GM21723 (cell line): ENCODE results near the gene RNLS.

Source experiments
- ATAC-seq: cut with Tn5 transposase; IDR thresholded peaks from one replicate; pipeline ENCODE4 v1.9.1; 2021; ENCODE audit warnings: mild to moderate bottlenecking, moderate library complexity; ENCODE audit not compliant: unreplicated experiment

The RNLS gene

GRCh38 chr10:88482220-88482619 is 100.9 kb downstream of the RNLS start:
- no peak for ATAC-seq

- ATAC-seq: no peak
These were observed 104.9 kb downstream of the RNLS start for GRCh38 chr10:88478256-88478655.

GRCh38 chr10:88477343-88478085 is 105.6 kb downstream of the RNLS start:
- ATAC-seq: no peak

- no peak for ATAC-seq
These were observed 108.0 kb downstream of the RNLS start for GRCh38 chr10:88474884-88475844.

- no peak for ATAC-seq
These were observed 108.9 kb downstream of the RNLS start for GRCh38 chr10:88473989-88474883.

- ATAC-seq: no peak
These were observed 110.6 kb downstream of the RNLS start for GRCh38 chr10:88472540-88472939.

- no peak for ATAC-seq
These were observed 111.2 kb downstream of the RNLS start for GRCh38 chr10:88471899-88472298.

GRCh38 chr10:88467835-88468485 is 115.2 kb downstream of the RNLS start:
- no peak for ATAC-seq

- no peak for ATAC-seq
These were observed 116.3 kb downstream of the RNLS start for GRCh38 chr10:88466786-88467185.

- no peak for ATAC-seq
These were observed 117.4 kb downstream of the RNLS start for GRCh38 chr10:88465765-88466164.

- no peak for ATAC-seq
These were observed 119.3 kb downstream of the RNLS start for GRCh38 chr10:88463811-88464210.

GRCh38 chr10:88461426-88461825 is 121.7 kb downstream of the RNLS start:
- ATAC-seq: no peak

GRCh38 chr10:88459530-88459929 is 123.6 kb downstream of the RNLS start:
- ATAC-seq: no peak

- no peak for ATAC-seq
These were observed 124.9 kb downstream of the RNLS start for GRCh38 chr10:88458209-88458608.

- no peak for ATAC-seq
These were observed 125.5 kb downstream of the RNLS start for GRCh38 chr10:88457660-88458059.

GRCh38 chr10:88456730-88457129 is 126.4 kb downstream of the RNLS start:
- ATAC-seq: no peak

GRCh38 chr10:88455831-88456230 is 127.3 kb downstream of the RNLS start:
- no peak for ATAC-seq

GRCh38 chr10:88450201-88450600 is 132.9 kb downstream of the RNLS start:
- no peak for ATAC-seq

- ATAC-seq: no peak
These were observed 140.4 kb downstream of the RNLS start for GRCh38 chr10:88442716-88443115.

GRCh38 chr10:88440541-88440940 is 142.6 kb downstream of the RNLS start:
- no peak for ATAC-seq
